HG03565 (cell line): Measurements from ENCODE around the gene HNRNPLL.

ENCODE experiments used
- ATAC-seq: cut with Tn5 transposase; IDR thresholded peaks from one replicate; pipeline ENCODE4 v1.9.1; 2021; ENCODE audit warnings: mild to moderate bottlenecking, moderate library complexity; ENCODE audit not compliant: unreplicated experiment

HNRNPLL gene

GRCh38 chr2:38533757-38534545 is 68.8 kb downstream of the HNRNPLL start:
- no peak for ATAC-seq

- ATAC-seq: peak; percentile 96
Observed at GRCh38 chr2:38533180-38533579, 69.5 kb downstream of the HNRNPLL start.

- ATAC-seq: no peak
Observed at GRCh38 chr2:38532366-38532765, 70.4 kb downstream of the HNRNPLL start.

- ATAC-seq: no peak
Observed at GRCh38 chr2:38529208-38529607, 73.5 kb downstream of the HNRNPLL start.

- no peak for ATAC-seq
Observed at GRCh38 chr2:38528534-38528933, 74.2 kb downstream of the HNRNPLL start.

GRCh38 chr2:38528008-38528442 is 74.7 kb downstream of the HNRNPLL start:
- no peak for ATAC-seq

GRCh38 chr2:38527338-38528007 is 75.3 kb downstream of the HNRNPLL start:
- ATAC-seq: no peak

- ATAC-seq: no peak
Observed at GRCh38 chr2:38526195-38526594, 76.5 kb downstream of the HNRNPLL start.

- no peak for ATAC-seq
Observed at GRCh38 chr2:38524580-38524979, 78.1 kb downstream of the HNRNPLL start.

GRCh38 chr2:38523728-38524437 is 78.8 kb downstream of the HNRNPLL start:
- no peak for ATAC-seq

- ATAC-seq: no peak
Observed at GRCh38 chr2:38522754-38523349, 79.9 kb downstream of the HNRNPLL start.

- no peak for ATAC-seq
Observed at GRCh38 chr2:38521835-38522234, 80.9 kb downstream of the HNRNPLL start.

GRCh38 chr2:38517284-38517683 is 85.4 kb downstream of the HNRNPLL start:
- no peak for ATAC-seq

- no peak for ATAC-seq
Observed at GRCh38 chr2:38516526-38516925, 86.2 kb downstream of the HNRNPLL start.

GRCh38 chr2:38516122-38516521 is 86.6 kb downstream of the HNRNPLL start:
- no peak for ATAC-seq

- no peak for ATAC-seq
Observed at GRCh38 chr2:38515155-38516074, 87.3 kb downstream of the HNRNPLL start.

GRCh38 chr2:38514603-38515154 is 88.0 kb downstream of the HNRNPLL start:
- no peak for ATAC-seq

- ATAC-seq: no peak
Observed at GRCh38 chr2:38512211-38512610, 90.5 kb downstream of the HNRNPLL start.
